IMR-90 (cell line): ENCODE results near the gene CIAO2B.

Source experiments
- BHLHE40 ChIP-seq: fragments of 150-350 bp; IDR thresholded peaks from 2 replicates; pipeline ENCODE4 v1.6.1; 2016; ENCODE audit warnings: mild to moderate bottlenecking, low read depth, low read length
- CEBPB ChIP-seq: IDR thresholded peaks from 2 replicates; pipeline ENCODE4 v1.6.1; 2012; ENCODE audit warnings: low read depth, low read length, improper control_type of control experiment
- CTCF ChIP-seq: conservative IDR thresholded peaks from 2 replicates; pipeline ENCODE4 v1.5.1; 2012; ENCODE audit warnings: mild to moderate bottlenecking, low read depth, low read length, improper control_type of control experiment
- ELK1 ChIP-seq: fragments of 150-350 bp; IDR thresholded peaks from 2 replicates; pipeline ENCODE4 v1.6.1; 2016; ENCODE audit warnings: low read depth, mild to moderate bottlenecking, low read length, moderate library complexity, borderline replicate concordance
- FOS ChIP-seq: fragments of 150-350 bp; IDR thresholded peaks from 2 replicates; pipeline ENCODE4 v1.6.1; 2016; ENCODE audit warnings: low read depth, low read length
- MAFK ChIP-seq: IDR thresholded peaks from 2 replicates; pipeline ENCODE4 v1.6.1; 2012; ENCODE audit warnings: low read depth, low read length, improper control_type of control experiment
- MAZ ChIP-seq: IDR thresholded peaks from 2 replicates; pipeline ENCODE4 v1.6.1; 2012; ENCODE audit warnings: low read depth, mild to moderate bottlenecking, low read length, improper control_type of control experiment, moderate library complexity, borderline replicate concordance
- POLR2A ChIP-seq: IDR thresholded peaks from 2 replicates; pipeline ENCODE4 v1.6.1; 2012; ENCODE audit warnings: mild to moderate bottlenecking, low read depth, low read length
- RAD21 ChIP-seq: IDR thresholded peaks from 2 replicates; pipeline ENCODE4 v1.6.1; 2012; ENCODE audit warnings: low read length, improper control_type of control experiment
- RCOR1 ChIP-seq: IDR thresholded peaks from 2 replicates; pipeline ENCODE4 v1.6.1; 2012; ENCODE audit warnings: mild to moderate bottlenecking, low read length, improper control_type of control experiment; ENCODE audit not compliant: insufficient replicate concordance
- RFX5 ChIP-seq: IDR thresholded peaks from 2 replicates; pipeline ENCODE4 v1.8.0; 2012; ENCODE audit warnings: low read depth, mild to moderate bottlenecking, low read length, moderate library complexity
- USF2 ChIP-seq: fragments of 150-350 bp; IDR thresholded peaks from 2 replicates; pipeline ENCODE4 v1.6.1; 2017; ENCODE audit warnings: mild to moderate bottlenecking, antibody characterized with exemption, low read length, low read depth

GRCh38 chr16:66914541-66914940, 19.7 kb downstream of the CIAO2B start:
- TF ChIP-seq CTCF (no peak), BHLHE40 (no peak), POLR2A (no peak), RAD21 (no peak), ELK1 (no peak), RCOR1 (no peak), FOS (no peak), RFX5 (no peak), MAZ (no peak), USF2 (no peak), CEBPB (no peak), MAFK (no peak)
